PC-3 (cell line): ENCODE data around the gene AMZ1.

ENCODE experiments used
- CTCF ChIP-seq: fragments of 300-600 bp; sonication (generic); conservative IDR thresholded peaks from 2 replicates; pipeline ENCODE4 v1.5.1; 2017; ENCODE audit warnings: antibody characterized with exemption, low read depth, mild to moderate bottlenecking, low read length
- EZH2 ChIP-seq: fragments of 300-600 bp; sonication (generic); IDR thresholded peaks from one replicate; pipeline ENCODE4 v1.6.1; 2017; ENCODE audit warnings: antibody characterized with exemption, mild to moderate bottlenecking, low read length; ENCODE audit not compliant: unreplicated experiment
- EZH2phosphoT487 ChIP-seq: fragments of 300-600 bp; sonication (generic); IDR thresholded peaks from 2 replicates; pipeline ENCODE4 v1.6.1; 2018; ENCODE audit warnings: mild to moderate bottlenecking, antibody characterized with exemption, low read length, borderline replicate concordance

GRCh38 chr7:2735744-2736143, 47.7 kb downstream of the AMZ1 start:
- no peak for TF ChIP-seq CTCF
- TF ChIP-seq EZH2 = no peak
- TF ChIP-seq EZH2phosphoT487 = no peak
